Pancreas (tissue), 10 donors: ENCODE results near the gene G6PC2. TPM values are rescaled to one million over a fixed set of nuclear protein-coding genes. Genes with fewer than 3 reads are reported as not detected.

ENCODE experiments used
- ATAC-seq, 4 donors: fragments of 200-7000 bp; cut with Tn5 transposase; one replicate each; pipeline versions ENCODE4 v1.8.0 to v1.9.1; 2020; ENCODE audit warnings: mild to moderate bottlenecking in 4 of 4, moderate library complexity in 4 of 4
- DNase-seq, 6 donors: peaks; one replicate each; pipeline ENCODE4 v3.0.0-alpha.2; 2020
- FAIRE-seq: peaks from 2 replicates; lab custom pipeline; 2012; peaks lifted over from hg19 to GRCh38; lab: Jason Lieb, UNC
- H3K27ac ChIP-seq, 4 donors: fragments of 200-600 bp; sonication (generic); 1 replicate in 3 of 4; 2 replicates in 1 of 4; pipeline versions ENCODE4 v1.5.0 to v1.8.0; 2020
- H3K27me3 ChIP-seq, 4 donors: fragments of 200-600 bp; one replicate each; pipeline ENCODE4 v1.8.0; 2021
- H3K36me3 ChIP-seq, 3 donors: fragments of 200-600 bp; sonication (generic) in 1 of 3; one replicate each; pipeline versions ENCODE4 v1.5.0 to v1.8.0; 2020 to 2021
- H3K4me1 ChIP-seq, 3 donors: fragments of 200-600 bp; one replicate each; pipeline ENCODE4 v1.8.0; 2021
- H3K4me3 ChIP-seq, 4 donors: fragments of 200-600 bp; sonication (generic) in 2 of 4; one replicate each; pipeline versions ENCODE4 v1.5.0 to v1.8.0; 2020 to 2021
- H3K9me3 ChIP-seq, 4 donors: fragments of 200-600 bp; one replicate each; pipeline ENCODE4 v1.8.0; 2021
- CTCF ChIP-seq, 4 donors: fragments of 200-600 bp; sonication (generic) in 3 of 4; IDR thresholded peaks; one replicate each; pipeline versions ENCODE4 v1.5.0 to v1.8.0; 2021; ENCODE audit warnings: antibody characterized with exemption in 4 of 4
- WGBS, 2 donors: extraction: QIAGEN DNeasy Blood & Tissue Kit; methylation state at CpG; one replicate each; pipeline ENCODE4 v1.1.7; 2013; 5-methylcytosine and 5-hydroxymethylcytosine counted together
- intact Hi-C, 3 donors: fragments of 100-400 bp; cut with DNase I; formaldehyde crosslinking; loops; one replicate each; pipeline versions ENCODE4 v1.11.1 to v1.14.2; 2022
- polyA plus RNA-seq, 2 donors: library from polyadenylated mRNA; stranded (reverse); fragments of 200-250 nt; gene quantifications; one replicate each; pipeline ENCODE4 v1.2.3, GENCODE V29; 2013
- total RNA-seq, 6 donors: library from RNA; stranded (reverse); fragmentation: NEBNext Ultra II Directional in 4 of 6; extraction: Animal tissue kit (Norgen Biotek cat#: 25700) in 4 of 6; gene quantifications; one replicate each; pipeline versions ENCODE4 v1.2.1 to v1.2.4, GENCODE V29; 2021 to 2023
- donor health status: healthy with polysubstance abuse.
- donor health status: DM: no; HTN: no; CAD: no; lungs with moderate emphysema.
- donor health status: DM: no; HTN: no; CAD: no.
- donor health status: control.
- donor health status: control.
- donor health status: Bipolar disorder and iron deficiency.
- donor health status: DM: yes; HTN: yes; CAD: no.
- donor health status: DM: no; HTN: no; CAD: no.
- donor health status: DM: no; HTN: no; CAD: no.
- donor health status: DM: yes; HTN: yes; CAD: no.

The G6PC2 gene
- total and polyA plus RNA-seq, 8 donors: 2.2 to 262 (median 18.7) TPM

- DNase-seq (no peak), FAIRE-seq (no peak), ATAC-seq (no peak)
- Histone ChIP-seq H3K36me3 (no peaks in the 10 kb centered on the region), H3K27me3 (no peaks in the 10 kb centered on the region), H3K27ac (no peak overlapping the region), H3K4me3 (no peak overlapping the region), H3K4me1 (no peaks in the 10 kb centered on the region), H3K9me3 (no peaks in the 10 kb centered on the region)
- 78 to 87% methylated on average over 3 of the region's 3 CpGs for WGBS, 2 donors
- no peak for TF ChIP-seq CTCF (IDR thresholded peaks at IDR 0.05)
- intact Hi-C loops: no loop called here
These were observed 8.8 kb upstream of the G6PC2 start for GRCh38 chr2:168892327-168892726.

- H3K4me1 ChIP-seq: no peaks in the 10 kb centered on the region
- FAIRE-seq (no peak), ATAC-seq (no peak), DNase-seq (no peak)
- WGBS, 2 donors: 83 to 100% methylated on average over 1 of the region's 1 CpG
- H3K36me3 ChIP-seq: no peaks in the 10 kb centered on the region
- H3K27me3 ChIP-seq: no peaks in the 10 kb centered on the region
- intact Hi-C loops: no loop called here
- H3K4me3 ChIP-seq: no peak overlapping the region
- H3K27ac ChIP-seq: no peak overlapping the region
- H3K9me3 ChIP-seq: no peaks in the 10 kb centered on the region
- TF ChIP-seq CTCF (IDR thresholded peaks at IDR 0.05): no peak
These were observed 7.0 kb upstream of the G6PC2 start for GRCh38 chr2:168894101-168894500.

- no peak for TF ChIP-seq CTCF (IDR thresholded peaks at IDR 0.05)
- ATAC-seq (no peak), DNase-seq (no peak), FAIRE-seq (no peak)
- H3K4me1 ChIP-seq: no peaks in the 10 kb centered on the region
- no peaks in the 10 kb centered on the region for H3K27me3 ChIP-seq
- no peaks in the 10 kb centered on the region for H3K9me3 ChIP-seq
- intact Hi-C loops: no loop called here
- no peak overlapping the region for H3K27ac ChIP-seq
- H3K4me3 ChIP-seq: no peak overlapping the region
- H3K36me3 ChIP-seq: no peaks in the 10 kb centered on the region
These were observed 6.4 kb upstream of the G6PC2 start for GRCh38 chr2:168894720-168895119.

GRCh38 chr2:168895771-168896170, 5.3 kb upstream of the G6PC2 start:
- H3K36me3 ChIP-seq: no peaks in the 10 kb centered on the region
- intact Hi-C loops: no loop called here
- no peak overlapping the region for H3K27ac ChIP-seq
- no peak for DNase-seq
- no peak for TF ChIP-seq CTCF (IDR thresholded peaks at IDR 0.05)
- no peak for FAIRE-seq
- H3K27me3 ChIP-seq: no peaks in the 10 kb centered on the region
- ATAC-seq: peak in 1 of 4 donors; percentile 29
- no peak overlapping the region for H3K4me3 ChIP-seq
- H3K4me1 ChIP-seq: no peaks in the 10 kb centered on the region
- H3K9me3 ChIP-seq: no peaks in the 10 kb centered on the region

GRCh38 chr2:168896783-168897182, 4.3 kb upstream of the G6PC2 start:
- H3K27me3 ChIP-seq: no peaks in the 10 kb centered on the region
- no peak for TF ChIP-seq CTCF (IDR thresholded peaks at IDR 0.05)
- whole genome bisulfite sequencing, 2 donors: 60 to 82% methylated on average over 4 of the region's 4 CpGs
- no peak for ATAC-seq
- H3K27ac ChIP-seq: no peak overlapping the region
- DNase-seq: no peak
- intact Hi-C loops: no loop called here
- no peaks in the 10 kb centered on the region for H3K9me3 ChIP-seq
- H3K4me1 ChIP-seq: no peaks in the 10 kb centered on the region
- no peak overlapping the region for H3K4me3 ChIP-seq
- FAIRE-seq: no peak
- H3K36me3 ChIP-seq: no peaks in the 10 kb centered on the region
